Measurements from ENCODE around the gene RNF145.

Gene RNF145

GRCh38 chr5:159210210-159210661 is 883 bp upstream of the RNF145 start:
- TF ChIP-seq, protein P1, sequence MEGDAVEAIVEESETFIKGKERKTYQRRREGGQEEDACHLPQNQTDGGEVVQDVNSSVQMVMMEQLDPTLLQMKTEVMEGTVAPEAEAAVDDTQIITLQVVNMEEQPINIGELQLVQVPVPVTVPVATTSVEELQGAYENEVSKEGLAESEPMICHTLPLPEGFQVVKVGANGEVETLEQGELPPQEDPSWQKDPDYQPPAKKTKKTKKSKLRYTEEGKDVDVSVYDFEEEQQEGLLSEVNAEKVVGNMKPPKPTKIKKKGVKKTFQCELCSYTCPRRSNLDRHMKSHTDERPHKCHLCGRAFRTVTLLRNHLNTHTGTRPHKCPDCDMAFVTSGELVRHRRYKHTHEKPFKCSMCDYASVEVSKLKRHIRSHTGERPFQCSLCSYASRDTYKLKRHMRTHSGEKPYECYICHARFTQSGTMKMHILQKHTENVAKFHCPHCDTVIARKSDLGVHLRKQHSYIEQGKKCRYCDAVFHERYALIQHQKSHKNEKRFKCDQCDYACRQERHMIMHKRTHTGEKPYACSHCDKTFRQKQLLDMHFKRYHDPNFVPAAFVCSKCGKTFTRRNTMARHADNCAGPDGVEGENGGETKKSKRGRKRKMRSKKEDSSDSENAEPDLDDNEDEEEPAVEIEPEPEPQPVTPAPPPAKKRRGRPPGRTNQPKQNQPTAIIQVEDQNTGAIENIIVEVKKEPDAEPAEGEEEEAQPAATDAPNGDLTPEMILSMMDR (IDR thresholded peaks at IDR 0.05; ENCODE audit: low read depth, low read length), result no peak
- Histone ChIP-seq H3K9me3 (ENCODE audit: severe bottlenecking) (no peaks in the 10 kb centered on the region), H3K4me3 (ENCODE audit: low read depth, low read length) (peak overlapping the region; percentile 65), H3K27ac (peak overlapping the region; percentile 97), H3K27me3 (ENCODE audit: insufficient read depth, low read depth, severe bottlenecking) (no peaks in the 10 kb centered on the region), H3K36me3 (no peaks in the 10 kb centered on the region)
- DNase-seq, result no peak

- H3K27ac ChIP-seq, result peak overlapping the region; percentile 97
- no peaks in the 10 kb centered on the region for H3K36me3 ChIP-seq
- H3K9me3 ChIP-seq (ENCODE audit: severe bottlenecking), result no peaks in the 10 kb centered on the region
- TF ChIP-seq, protein P1 (IDR thresholded peaks at IDR 0.05; ENCODE audit: low read depth, low read length), result no peak
- peak; percentile 47 for DNase-seq
- H3K27me3 ChIP-seq (ENCODE audit: insufficient read depth, low read depth, severe bottlenecking), result no peaks in the 10 kb centered on the region
- peak overlapping the region; percentile 65 for H3K4me3 ChIP-seq (ENCODE audit: low read depth, low read length)
Measured at GRCh38 chr5:159208514-159209437, 577 bp downstream of the RNF145 start.

GRCh38 chr5:159207686-159208513 is 1.5 kb downstream of the RNF145 start:
- Histone ChIP-seq H3K36me3 (peaks cover 4% of the 10 kb centered on the region), H3K27ac (peak overlapping the region; percentile 97), H3K27me3 (ENCODE audit: insufficient read depth, low read depth, severe bottlenecking) (no peaks in the 10 kb centered on the region), H3K9me3 (ENCODE audit: severe bottlenecking) (no peaks in the 10 kb centered on the region), H3K4me3 (ENCODE audit: low read depth, low read length) (peak overlapping the region; percentile 65)
- TF ChIP-seq, protein P1 (IDR thresholded peaks at IDR 0.05; ENCODE audit: low read depth, low read length), result no peak
- DNase-seq, result peak; percentile 88

DNA sequence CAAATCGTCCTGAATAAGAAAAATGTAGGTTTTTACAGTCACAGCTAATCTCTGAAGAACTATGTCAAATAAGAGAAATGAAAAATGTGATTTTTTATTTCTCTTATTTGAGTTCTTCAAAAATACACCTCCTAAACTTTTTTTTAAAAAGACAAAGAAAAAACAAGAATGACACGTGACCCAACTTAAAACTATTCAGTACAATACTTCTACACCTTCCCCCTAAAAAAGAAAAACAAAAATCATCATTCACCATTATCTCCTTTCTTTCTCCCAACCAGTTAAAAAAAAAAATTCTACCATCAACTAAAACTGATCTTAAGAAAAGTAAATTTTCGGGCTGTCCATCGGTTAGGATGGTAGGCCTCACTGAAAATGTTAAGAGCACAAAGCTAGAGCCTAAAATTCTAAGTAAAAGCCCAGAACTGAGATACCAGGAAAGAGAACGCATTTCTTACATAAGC is 2.1 kb downstream of the RNF145 start:
- Histone ChIP-seq H3K9me3 (ENCODE audit: severe bottlenecking) (no peaks in the 10 kb centered on the region), H3K4me3 (ENCODE audit: low read depth, low read length) (peak overlapping the region; percentile 65), H3K27ac (peak overlapping the region; percentile 97), H3K27me3 (ENCODE audit: insufficient read depth, low read depth, severe bottlenecking) (no peaks in the 10 kb centered on the region), H3K36me3 (peaks cover 7% of the 10 kb centered on the region)
- no peak for DNase-seq
- TF ChIP-seq, protein P1 (IDR thresholded peaks at IDR 0.05; ENCODE audit: low read depth, low read length), result no peak

DNA sequence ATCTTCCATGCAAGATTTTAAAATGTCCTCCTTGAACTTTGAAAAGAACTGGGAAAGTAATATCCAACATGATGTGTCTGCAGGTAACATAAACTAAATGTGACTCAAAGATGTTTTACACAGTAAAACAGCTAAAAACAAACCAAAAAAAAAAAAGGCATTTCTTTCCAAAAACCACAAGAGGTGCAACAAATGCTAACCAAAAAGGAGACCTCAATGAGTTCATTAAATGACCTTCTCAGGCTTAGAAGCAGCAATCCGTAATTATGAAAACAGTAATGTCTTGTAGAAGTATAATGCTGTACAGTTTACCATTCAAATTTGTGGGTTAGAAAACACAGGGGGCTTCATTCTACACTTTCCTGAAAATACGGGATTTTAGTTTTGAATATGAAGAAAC is 2.5 kb downstream of the RNF145 start:
- H3K9me3 ChIP-seq (ENCODE audit: severe bottlenecking), result no peaks in the 10 kb centered on the region
- no peaks in the 10 kb centered on the region for H3K27me3 ChIP-seq (ENCODE audit: insufficient read depth, low read depth, severe bottlenecking)
- H3K36me3 ChIP-seq, result peaks cover 10% of the 10 kb centered on the region
- peak overlapping the region; percentile 65 for H3K4me3 ChIP-seq (ENCODE audit: low read depth, low read length)
- TF ChIP-seq, protein P1 (IDR thresholded peaks at IDR 0.05; ENCODE audit: low read depth, low read length), result no peak
- H3K27ac ChIP-seq, result peak overlapping the region; percentile 97
- no peak for DNase-seq
